Type B pancreatic cell (in vitro differentiated cells): ENCODE results near the gene SAPCD2. TPM values are rescaled to one million over a fixed set of nuclear protein-coding genes. Genes with fewer than 3 reads are reported as not detected.
"Not testable (repeated sequence)": the region's sequence is repeated elsewhere in the genome, so short reads cannot be mapped to it uniquely, and the experiment has no call there.

Source experiments
- DNase-seq: peaks from one replicate; pipeline ENCODE4 v3.0.0; 2021; ENCODE audit warnings: mixed read lengths; ENCODE audit not compliant: unreplicated experiment; ENCODE audit errors: extremely low spot score
- H3K27ac Mint-ChIP-seq: 2 replicates; pipeline ENCODE4 v1.8.0; 2021; ENCODE audit warnings: mild to moderate bottlenecking, mixed read lengths
- H3K27me3 Mint-ChIP-seq: 2 replicates; pipeline ENCODE4 v1.8.0; 2021; ENCODE audit warnings: mixed read lengths
- H3K36me3 Mint-ChIP-seq: 2 replicates; pipeline ENCODE4 v1.8.0; 2021; ENCODE audit warnings: mixed read lengths
- H3K4me1 Mint-ChIP-seq: one replicate; pipeline ENCODE4 v1.8.0; 2021; ENCODE audit warnings: mixed read lengths; ENCODE audit not compliant: unreplicated experiment
- H3K4me3 Mint-ChIP-seq: 2 replicates; pipeline ENCODE4 v1.8.0; 2021; ENCODE audit warnings: mild to moderate bottlenecking, mixed read lengths
- H3K9me3 Mint-ChIP-seq: 2 replicates; pipeline ENCODE4 v1.8.0; 2021; ENCODE audit warnings: mixed read lengths
- CTCF ChIP-seq: fragments of 200-600 bp; sonication (generic); conservative IDR thresholded peaks from 2 replicates; pipeline ENCODE4 v1.5.0; 2021; ENCODE audit warnings: antibody characterized with exemption, mild to moderate bottlenecking
- long read RNA-seq: library from polyadenylated mRNA; unstranded; transcript quantifications from one replicate; pipeline ENCODE4 v2.0.0, GENCODE V29; 2020
- total RNA-seq: library from RNA; stranded (reverse); gene quantifications from 2 replicates; pipeline ENCODE4 v1.2.1, GENCODE V29; 2021; ENCODE audit warnings: low replicate concordance

The SAPCD2 gene
- 19.1 and 21.9 TPM in 2 replicates for total RNA-seq
- long read RNA-seq, partial matches to known transcripts, result 0 of 4 reads
- long read RNA-seq, other reads (novel, unspliced or antisense), result 4 of 4 reads

- no peaks in the 10 kb centered on the region for H3K9me3 Mint-ChIP-seq
- peak within 1 kb of the TSS; percentile 86 for H3K4me3 Mint-ChIP-seq
- TF ChIP-seq CTCF, result no peak
- H3K27me3 Mint-ChIP-seq, result peaks cover 19% of the 10 kb centered on the region
- DNase-seq, result no peak
- peak within 1 kb of the TSS; percentile 71 for H3K27ac Mint-ChIP-seq
- H3K4me1 Mint-ChIP-seq, result peaks cover 12% of the 10 kb centered on the region
- H3K36me3 Mint-ChIP-seq, result no peaks in the 10 kb centered on the region
These were observed at the start of gene SAPCD2 for GRCh38 chr9:137070201-137070905. SAPCD2 (minus strand) TSS chr9:137070557; CDS start chr9:137070460, 97 bp downstream.

- H3K27me3 Mint-ChIP-seq, result not testable (repeated sequence)
These were observed 47.8 kb upstream of the SAPCD2 start for GRCh38 chr9:137118092-137118603.

GRCh38 chr9:137117269-137117731 lies 46.9 kb upstream of the SAPCD2 start:
- H3K27me3 Mint-ChIP-seq, result peaks cover 3% of the 10 kb centered on the region
- TF ChIP-seq CTCF, result no peak
- no peak for DNase-seq
- H3K27ac Mint-ChIP-seq, result no peak overlapping the region
- H3K4me1 Mint-ChIP-seq, result peaks cover 12% of the 10 kb centered on the region
- H3K4me3 Mint-ChIP-seq, result no peak overlapping the region
- no peaks in the 10 kb centered on the region for H3K36me3 Mint-ChIP-seq
- H3K9me3 Mint-ChIP-seq, result no peaks in the 10 kb centered on the region

More at GRCh38 chr9:137118092-137118603, 47.8 kb upstream of the SAPCD2 start:
- not testable (repeated sequence) for H3K27ac Mint-ChIP-seq, H3K36me3 Mint-ChIP-seq, DNase-seq, H3K9me3 Mint-ChIP-seq, H3K4me3 Mint-ChIP-seq
- peaks cover 16% of the 10 kb centered on the region for H3K4me1 Mint-ChIP-seq

- peaks cover 7% of the 10 kb centered on the region for H3K4me1 Mint-ChIP-seq
- DNase-seq, result no peak
- peak overlapping the region; percentile 62 for H3K4me3 Mint-ChIP-seq
- H3K9me3 Mint-ChIP-seq, result no peaks in the 10 kb centered on the region
- no peak for TF ChIP-seq CTCF
- H3K36me3 Mint-ChIP-seq, result no peaks in the 10 kb centered on the region
- H3K27ac Mint-ChIP-seq, result peak overlapping the region; percentile 57
- peaks cover 3% of the 10 kb centered on the region for H3K27me3 Mint-ChIP-seq
These were observed 46.4 kb upstream of the SAPCD2 start for GRCh38 chr9:137116728-137117127.

GRCh38 chr9:137116027-137116507 lies 45.7 kb upstream of the SAPCD2 start:
- Mint-ChIP-seq H3K4me3 (no peak overlapping the region), H3K27ac (no peak overlapping the region), H3K9me3 (no peaks in the 10 kb centered on the region), H3K27me3 (peaks cover 3% of the 10 kb centered on the region), H3K36me3 (no peaks in the 10 kb centered on the region), H3K4me1 (peaks cover 6% of the 10 kb centered on the region)
- no peak for DNase-seq
- TF ChIP-seq CTCF, result no peak
